ENCODE data around the gene TMPRSS11B.

DNA sequence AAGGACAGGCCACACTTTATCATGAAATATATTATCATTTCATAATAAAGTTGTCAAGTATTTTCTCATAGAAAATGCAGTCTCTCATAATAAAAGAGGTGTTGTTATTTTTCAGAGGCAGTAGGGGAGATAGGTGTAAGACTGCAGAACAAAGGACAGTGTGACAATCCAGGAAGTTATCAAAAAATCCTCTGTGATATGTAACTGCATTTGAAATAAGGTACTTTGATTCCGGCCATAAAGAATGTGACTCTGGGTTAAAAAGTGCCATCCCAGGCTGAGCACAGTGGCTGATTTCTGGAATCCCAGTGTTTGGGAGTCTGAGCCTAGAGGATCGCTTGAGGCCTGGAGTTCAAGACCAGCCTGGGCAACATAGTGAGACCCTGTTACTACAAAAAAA is 37.6 kb upstream of the TMPRSS11B start:
- TF ChIP-seq, protein P1, sequence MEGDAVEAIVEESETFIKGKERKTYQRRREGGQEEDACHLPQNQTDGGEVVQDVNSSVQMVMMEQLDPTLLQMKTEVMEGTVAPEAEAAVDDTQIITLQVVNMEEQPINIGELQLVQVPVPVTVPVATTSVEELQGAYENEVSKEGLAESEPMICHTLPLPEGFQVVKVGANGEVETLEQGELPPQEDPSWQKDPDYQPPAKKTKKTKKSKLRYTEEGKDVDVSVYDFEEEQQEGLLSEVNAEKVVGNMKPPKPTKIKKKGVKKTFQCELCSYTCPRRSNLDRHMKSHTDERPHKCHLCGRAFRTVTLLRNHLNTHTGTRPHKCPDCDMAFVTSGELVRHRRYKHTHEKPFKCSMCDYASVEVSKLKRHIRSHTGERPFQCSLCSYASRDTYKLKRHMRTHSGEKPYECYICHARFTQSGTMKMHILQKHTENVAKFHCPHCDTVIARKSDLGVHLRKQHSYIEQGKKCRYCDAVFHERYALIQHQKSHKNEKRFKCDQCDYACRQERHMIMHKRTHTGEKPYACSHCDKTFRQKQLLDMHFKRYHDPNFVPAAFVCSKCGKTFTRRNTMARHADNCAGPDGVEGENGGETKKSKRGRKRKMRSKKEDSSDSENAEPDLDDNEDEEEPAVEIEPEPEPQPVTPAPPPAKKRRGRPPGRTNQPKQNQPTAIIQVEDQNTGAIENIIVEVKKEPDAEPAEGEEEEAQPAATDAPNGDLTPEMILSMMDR (IDR thresholded peaks at IDR 0.05), result no peak
- no peak for TF ChIP-seq POLR2A (IDR thresholded peaks at IDR 0.05)
